K562 (cell line): ENCODE measurements around the gene NAT14. TPM values are rescaled to one million over a fixed set of nuclear protein-coding genes. Genes with fewer than 3 reads are reported as not detected.

ENCODE experiments used
- ASH1L ChIP-seq: fragments of 450-650 bp; IDR thresholded peaks from 2 replicates; pipeline ENCODE4 v1.6.1; 2018; ENCODE audit warnings: borderline replicate concordance, mild to moderate bottlenecking, low read depth; ENCODE audit not compliant: partially characterized antibody
- CBFB ChIP-seq: sonication (generic); formaldehyde crosslinking; IDR thresholded peaks from 2 replicates; pipeline ENCODE4 v1.4.0; 2020; ENCODE audit warnings: mild to moderate bottlenecking, missing genetic modification reagents
- CHD1 ChIP-seq: fragments of 200-600 bp; sonication (generic); IDR thresholded peaks from one replicate; pipeline ENCODE4 v1.6.1; 2012; ENCODE audit warnings: mild to moderate bottlenecking, moderate library complexity, low read length, inconsistent platforms
- GTF2B ChIP-seq: IDR thresholded peaks from 2 replicates; pipeline ENCODE4 v1.6.1; 2011; ENCODE audit not compliant: insufficient read length; ENCODE audit errors: extremely low read depth
- HIVEP1 ChIP-seq: fragments of 250-450 bp; sonication (Bioruptor Pico); IDR thresholded peaks from 2 replicates; pipeline ENCODE4 v1.4.0; 2020; ENCODE audit warnings: mild to moderate bottlenecking
- HMGN3 ChIP-seq: IDR thresholded peaks from 2 replicates; pipeline ENCODE4 v1.6.1; 2011; ENCODE audit warnings: borderline replicate concordance, low read depth, mild to moderate bottlenecking, mixed read lengths, low read length; ENCODE audit not compliant: insufficient read length; ENCODE audit errors: extremely low read depth
- IFI16 ChIP-seq: fragments of 250-450 bp; sonication (Bioruptor Pico); IDR thresholded peaks from 2 replicates; pipeline ENCODE4 v2.1.2; 2022; ENCODE audit warnings: mild to moderate bottlenecking, inconsistent platforms
- JUN ChIP-seq, 2 experiments: sonication (generic) in 1 of 2; formaldehyde crosslinking in 1 of 2; IDR thresholded peaks; 2 replicates each; pipeline versions ENCODE4 v1.6.1 to v1.8.0; 2012 to 2022; ENCODE audit warnings: borderline replicate concordance in 2 of 2, mild to moderate bottlenecking in 2 of 2, improper control_type of control experiment in 1 of 2, low read depth in 1 of 2, low read length in 1 of 2, missing genetic modification reagents in 1 of 2
- KAT8 ChIP-seq: fragments of 450-650 bp; IDR thresholded peaks from 2 replicates; pipeline ENCODE4 v1.6.1; 2016; ENCODE audit warnings: low read depth, mild to moderate bottlenecking
- KDM2B ChIP-seq: fragments of 250-450 bp; sonication (Bioruptor Pico); IDR thresholded peaks from 2 replicates; pipeline ENCODE4 v1.8.0; 2021; ENCODE audit warnings: mild to moderate bottlenecking, moderate library complexity
- PTBP1 ChIP-seq: fragments of 200-400 bp; formaldehyde crosslinking; IDR thresholded peaks from 2 replicates; pipeline ENCODE4 v1.6.1; 2017; ENCODE audit warnings: low read depth, low read length
- RHOXF2B ChIP-seq: fragments of 250-450 bp; sonication (Bioruptor Pico); conservative IDR thresholded peaks from 2 replicates; pipeline ENCODE4 v1.5.1; 2021
- SMAD4 ChIP-seq: fragments of 250-450 bp; sonication (Bioruptor Pico); conservative IDR thresholded peaks from 2 replicates; pipeline ENCODE4 v1.8.0; 2021; ENCODE audit warnings: inconsistent platforms, mild to moderate bottlenecking, moderate library complexity
- SRSF3 ChIP-seq: fragments of 200-400 bp; formaldehyde crosslinking; IDR thresholded peaks from 2 replicates; pipeline ENCODE4 v1.6.1; 2016; ENCODE audit warnings: mild to moderate bottlenecking, low read length, moderate library complexity; ENCODE audit not compliant: insufficient read depth
- TAF15 ChIP-seq: fragments of 200-400 bp; formaldehyde crosslinking; IDR thresholded peaks from 2 replicates; pipeline ENCODE4 v1.6.1; 2017; ENCODE audit warnings: mild to moderate bottlenecking, low read depth, low read length, moderate library complexity
- ZNF239 ChIP-seq: fragments of 250-450 bp; sonication (Bioruptor Pico); IDR thresholded peaks from 2 replicates; pipeline ENCODE4 v1.4.0; 2020; ENCODE audit warnings: mild to moderate bottlenecking
- ZNF24 ChIP-seq: fragments of 450-650 bp; IDR thresholded peaks from 2 replicates; pipeline ENCODE4 v1.6.1; 2016
- ZNF740 ChIP-seq, 3 experiments: fragments of 200-800 bp in 1 of 3; sonication (Bioruptor generic) in 1 of 3; sonication (generic) in 1 of 3; formaldehyde crosslinking in 1 of 3; IDR thresholded peaks; 2 replicates each; pipeline versions ENCODE4 v1.6.1 to v1.8.0; 2016 to 2022; ENCODE audit warnings: mild to moderate bottlenecking in 2 of 3, missing compliant biosample characterization in 2 of 3, missing genetic modification characterization in 2 of 3, missing genetic modification reagents in 1 of 3
- ZNF79 ChIP-seq: fragments of 250-450 bp; sonication (Bioruptor Pico); IDR thresholded peaks from 2 replicates; pipeline ENCODE4 v1.4.0; 2020; ENCODE audit warnings: low read depth, mild to moderate bottlenecking, moderate library complexity
- polyA plus RNA-seq, 8 experiments: library from polyadenylated mRNA; depleted of rRNA in 4 of 8; stranded (reverse) in 5 of 8; unstranded in 3 of 8; fragments of >200 nt; fragmentation: Nextera tagmentation in 2 of 8; fragmentation: Illumina TruSeq in 1 of 8; extraction: Ambion mirVana in 2 of 8; extraction: Trizol in 1 of 8; gene quantifications; 2 replicates each; pipeline versions ENCODE4 v1.2.1 to v1.2.3, GENCODE V29; 2011 to 2014; ENCODE audit warnings: inconsistent platforms in 1 of 8, missing spikeins in 1 of 8
- total RNA-seq, 7 experiments: library from RNA; depleted of rRNA in 6 of 7; stranded (reverse); fragments of >200 nt in 6 of 7; fragmentation: Illumina TruSeq in 2 of 7; extraction: Trizol in 2 of 7; gene quantifications; 2 replicates each; pipeline versions ENCODE4 v1.2.1 to v1.2.3, GENCODE V29; 2011 to 2021; ENCODE audit warnings: low replicate concordance in 1 of 7
- TF ChIP-seq, protein P1 (sequence below): sonication (generic); formaldehyde crosslinking; IDR thresholded peaks from 2 replicates; pipeline ENCODE4 v1.8.0; 2023; ENCODE audit warnings: missing genetic modification reagents, mild to moderate bottlenecking, borderline replicate concordance

Gene NAT14
- total and polyA plus RNA-seq, 9 of the 15 experiments (the other 6 are each of a cell fraction or from before 2014, with no cell fraction given): 2.4 to 77.0 (median 26.7) TPM

DNA sequence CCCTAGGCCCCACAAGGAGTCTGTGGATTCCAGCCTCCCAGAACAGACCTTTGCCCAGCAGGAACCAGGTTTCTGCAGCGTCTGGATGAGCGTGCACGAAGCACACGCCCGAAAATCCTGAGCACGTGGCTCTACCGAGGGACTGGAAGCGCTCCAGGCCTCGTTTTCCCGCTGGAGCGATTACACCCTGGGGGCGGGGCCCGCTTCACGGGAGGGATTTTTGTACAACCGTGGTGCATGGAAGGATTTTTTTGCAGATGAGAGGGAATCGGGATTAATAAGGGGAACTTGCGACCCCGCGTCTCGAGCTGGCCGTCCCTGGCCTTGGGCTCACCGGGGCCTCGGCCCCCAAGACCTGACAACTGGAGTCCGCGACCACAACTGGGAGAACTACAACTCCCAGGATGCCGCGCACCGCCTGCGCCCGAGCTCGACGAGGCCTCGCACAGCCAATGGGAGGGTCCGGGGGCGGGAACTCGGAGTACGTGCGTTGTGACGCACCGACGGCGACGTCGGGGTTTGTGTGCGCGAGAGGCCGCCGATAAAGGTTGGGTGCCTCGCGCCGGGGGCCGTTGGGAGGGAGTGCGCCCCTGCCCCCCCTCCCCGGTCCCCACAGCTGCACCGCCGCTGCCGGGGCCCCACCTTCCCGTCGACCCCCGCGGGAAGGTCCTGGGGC is 8.8 kb upstream of the NAT14 start, which contains the start of gene ZNF628 (continued):
- TF ChIP-seq ASH1L (peak; percentile 63), SMAD4 (CRISPR knock-in tag) (peak; percentile 90), RHOXF2B (0 out of 2 replicates have a peak, but pooled peaks have one; percentile 45), ZNF24 (no peak), HMGN3 (peak; percentile 79), ZNF740 (CRISPR knock-in tag; IDR thresholded peaks at IDR 0.05) (peak; percentile 85), ZNF740 (tag; IDR thresholded peaks at IDR 0.05) (peak in 1 of 2 experiments; percentile 36; a peak in 1 of 4 replicates), IFI16 (no peak), CHD1 (no peak), CBFB (CRISPR knock-in tag) (peak; percentile 63), SRSF3 (no peak), JUN (IDR thresholded peaks at IDR 0.05; ENCODE audit: borderline replicate concordance, low read depth, low read length) (no peak; the same call in 1 of the 2 replicates), JUN (CRISPR knock-in tag; IDR thresholded peaks at IDR 0.05; ENCODE audit: borderline replicate concordance) (0 out of 2 replicates have a peak, but pooled peaks have one; percentile 67), TAF15 (no peak), HIVEP1 (CRISPR knock-in tag) (no peak), ZNF239 (CRISPR knock-in tag) (no peak), KDM2B (CRISPR knock-in tag) (0 out of 2 replicates have a peak, but pooled peaks have one; percentile 34), GTF2B (no peak), ZNF79 (no peak), PTBP1 (no peak), KAT8 (no peak)
- TF ChIP-seq, protein P1, sequence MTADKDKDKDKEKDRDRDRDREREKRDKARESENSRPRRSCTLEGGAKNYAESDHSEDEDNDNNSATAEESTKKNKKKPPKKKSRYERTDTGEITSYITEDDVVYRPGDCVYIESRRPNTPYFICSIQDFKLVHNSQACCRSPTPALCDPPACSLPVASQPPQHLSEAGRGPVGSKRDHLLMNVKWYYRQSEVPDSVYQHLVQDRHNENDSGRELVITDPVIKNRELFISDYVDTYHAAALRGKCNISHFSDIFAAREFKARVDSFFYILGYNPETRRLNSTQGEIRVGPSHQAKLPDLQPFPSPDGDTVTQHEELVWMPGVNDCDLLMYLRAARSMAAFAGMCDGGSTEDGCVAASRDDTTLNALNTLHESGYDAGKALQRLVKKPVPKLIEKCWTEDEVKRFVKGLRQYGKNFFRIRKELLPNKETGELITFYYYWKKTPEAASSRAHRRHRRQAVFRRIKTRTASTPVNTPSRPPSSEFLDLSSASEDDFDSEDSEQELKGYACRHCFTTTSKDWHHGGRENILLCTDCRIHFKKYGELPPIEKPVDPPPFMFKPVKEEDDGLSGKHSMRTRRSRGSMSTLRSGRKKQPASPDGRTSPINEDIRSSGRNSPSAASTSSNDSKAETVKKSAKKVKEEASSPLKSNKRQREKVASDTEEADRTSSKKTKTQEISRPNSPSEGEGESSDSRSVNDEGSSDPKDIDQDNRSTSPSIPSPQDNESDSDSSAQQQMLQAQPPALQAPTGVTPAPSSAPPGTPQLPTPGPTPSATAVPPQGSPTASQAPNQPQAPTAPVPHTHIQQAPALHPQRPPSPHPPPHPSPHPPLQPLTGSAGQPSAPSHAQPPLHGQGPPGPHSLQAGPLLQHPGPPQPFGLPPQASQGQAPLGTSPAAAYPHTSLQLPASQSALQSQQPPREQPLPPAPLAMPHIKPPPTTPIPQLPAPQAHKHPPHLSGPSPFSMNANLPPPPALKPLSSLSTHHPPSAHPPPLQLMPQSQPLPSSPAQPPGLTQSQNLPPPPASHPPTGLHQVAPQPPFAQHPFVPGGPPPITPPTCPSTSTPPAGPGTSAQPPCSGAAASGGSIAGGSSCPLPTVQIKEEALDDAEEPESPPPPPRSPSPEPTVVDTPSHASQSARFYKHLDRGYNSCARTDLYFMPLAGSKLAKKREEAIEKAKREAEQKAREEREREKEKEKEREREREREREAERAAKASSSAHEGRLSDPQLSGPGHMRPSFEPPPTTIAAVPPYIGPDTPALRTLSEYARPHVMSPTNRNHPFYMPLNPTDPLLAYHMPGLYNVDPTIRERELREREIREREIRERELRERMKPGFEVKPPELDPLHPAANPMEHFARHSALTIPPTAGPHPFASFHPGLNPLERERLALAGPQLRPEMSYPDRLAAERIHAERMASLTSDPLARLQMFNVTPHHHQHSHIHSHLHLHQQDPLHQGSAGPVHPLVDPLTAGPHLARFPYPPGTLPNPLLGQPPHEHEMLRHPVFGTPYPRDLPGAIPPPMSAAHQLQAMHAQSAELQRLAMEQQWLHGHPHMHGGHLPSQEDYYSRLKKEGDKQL (CRISPR knock-in tag): no peak
